Measurements from ENCODE around the gene PPP1R8. TPM values are rescaled to one million over a fixed set of nuclear protein-coding genes. Genes with fewer than 3 reads are reported as not detected.

Gene PPP1R8
- total and polyA plus RNA-seq, 9 of the 15 experiments (the other 6 are each of a cell fraction or from before 2014, with no cell fraction given) = 16.2 to 107 (median 75.3) TPM

DNA sequence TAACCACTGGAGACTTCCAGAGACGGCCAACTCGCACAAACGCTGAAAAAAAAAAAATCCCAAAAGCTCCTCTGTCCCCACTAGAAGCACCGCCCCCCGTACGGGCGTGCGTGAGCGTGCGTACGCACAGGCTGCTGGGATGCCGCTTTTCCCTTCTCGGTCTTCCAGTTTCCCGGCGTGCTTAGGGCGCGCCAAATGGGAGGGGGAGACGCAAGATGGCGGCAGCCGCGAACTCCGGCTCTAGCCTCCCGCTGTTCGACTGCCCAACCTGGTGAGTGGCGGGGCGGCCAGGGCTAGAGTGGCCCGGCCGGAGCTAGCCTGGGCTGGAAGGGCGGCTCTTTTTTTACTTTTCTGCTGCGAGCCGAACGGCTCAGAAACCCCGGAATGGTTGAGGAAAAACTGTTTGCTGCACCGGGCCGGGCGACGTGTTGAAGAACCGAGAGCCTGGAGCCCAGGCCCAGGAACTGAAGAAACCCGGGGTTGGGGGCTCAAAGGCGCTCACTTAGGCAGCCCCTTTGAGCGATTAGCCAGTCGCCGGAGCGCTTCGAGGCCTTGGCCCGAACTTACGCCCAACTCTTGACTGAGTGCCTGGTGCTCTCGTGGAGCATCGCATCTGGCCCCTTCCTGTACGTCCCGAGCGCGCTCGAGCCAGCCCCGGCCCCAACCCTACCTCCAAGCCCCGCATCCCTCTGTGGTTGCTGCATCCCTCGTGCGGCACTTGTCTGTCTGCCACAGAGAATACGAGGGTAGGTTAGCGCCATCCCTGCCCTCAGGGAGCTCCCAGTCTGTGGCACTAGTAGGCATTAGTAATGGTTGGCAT lies at the start of gene PPP1R8 (continued):
- TF ChIP-seq CBX3 (IDR thresholded peaks at IDR 0.05; ENCODE audit: borderline replicate concordance in 1 of 2, low read length in 2 of 2) (no peak; a peak in 1 of 3 replicates), ZNF12 (CRISPR knock-in tag; IDR thresholded peaks at IDR 0.05) (no peak), RNF2 (IDR thresholded peaks at IDR 0.05) (peak; percentile 61; the same call in 1 of the 2 replicates), POLR2H (tag; IDR thresholded peaks at IDR 0.05; ENCODE audit: low read depth) (peak; percentile 97), CREBBP (IDR thresholded peaks at IDR 0.05; ENCODE audit: low read depth, low read length) (no peak), ZEB2 (IDR thresholded peaks at IDR 0.05) (no peak), RBM17 (IDR thresholded peaks at IDR 0.05; ENCODE audit: borderline replicate concordance, low read depth, low read length) (no peak), HDAC6 (IDR thresholded peaks at IDR 0.05; ENCODE audit: low read depth, low read length) (no peak), SETDB1 (IDR thresholded peaks at IDR 0.05; ENCODE audit: low read length) (no peak), ATF7 (IDR thresholded peaks at IDR 0.05) (peak; percentile 68), HDGF (IDR thresholded peaks at IDR 0.05) (no peak), ZNF717 (CRISPR knock-in tag; IDR thresholded peaks at IDR 0.05) (no peak), MIER1 (IDR thresholded peaks at IDR 0.05; ENCODE audit: low read depth) (no peak), PTRF (tag; IDR thresholded peaks at IDR 0.05) (no peak), TCF7 (IDR thresholded peaks at IDR 0.05; ENCODE audit: borderline replicate concordance) (no peak), MTF1 (CRISPR knock-in tag; IDR thresholded peaks at IDR 0.05; ENCODE audit: borderline replicate concordance) (no peak), SIN3A (IDR thresholded peaks at IDR 0.05; ENCODE audit: borderline replicate concordance in 2 of 2, control insufficient read depth in 1 of 2, low read depth in 2 of 2, low read length in 2 of 2) (no peak; a peak in 2 of 4 replicates), DACH1 (IDR thresholded peaks at IDR 0.05; ENCODE audit: partially characterized antibody) (no peak)
- TF ChIP-seq, protein P1, sequence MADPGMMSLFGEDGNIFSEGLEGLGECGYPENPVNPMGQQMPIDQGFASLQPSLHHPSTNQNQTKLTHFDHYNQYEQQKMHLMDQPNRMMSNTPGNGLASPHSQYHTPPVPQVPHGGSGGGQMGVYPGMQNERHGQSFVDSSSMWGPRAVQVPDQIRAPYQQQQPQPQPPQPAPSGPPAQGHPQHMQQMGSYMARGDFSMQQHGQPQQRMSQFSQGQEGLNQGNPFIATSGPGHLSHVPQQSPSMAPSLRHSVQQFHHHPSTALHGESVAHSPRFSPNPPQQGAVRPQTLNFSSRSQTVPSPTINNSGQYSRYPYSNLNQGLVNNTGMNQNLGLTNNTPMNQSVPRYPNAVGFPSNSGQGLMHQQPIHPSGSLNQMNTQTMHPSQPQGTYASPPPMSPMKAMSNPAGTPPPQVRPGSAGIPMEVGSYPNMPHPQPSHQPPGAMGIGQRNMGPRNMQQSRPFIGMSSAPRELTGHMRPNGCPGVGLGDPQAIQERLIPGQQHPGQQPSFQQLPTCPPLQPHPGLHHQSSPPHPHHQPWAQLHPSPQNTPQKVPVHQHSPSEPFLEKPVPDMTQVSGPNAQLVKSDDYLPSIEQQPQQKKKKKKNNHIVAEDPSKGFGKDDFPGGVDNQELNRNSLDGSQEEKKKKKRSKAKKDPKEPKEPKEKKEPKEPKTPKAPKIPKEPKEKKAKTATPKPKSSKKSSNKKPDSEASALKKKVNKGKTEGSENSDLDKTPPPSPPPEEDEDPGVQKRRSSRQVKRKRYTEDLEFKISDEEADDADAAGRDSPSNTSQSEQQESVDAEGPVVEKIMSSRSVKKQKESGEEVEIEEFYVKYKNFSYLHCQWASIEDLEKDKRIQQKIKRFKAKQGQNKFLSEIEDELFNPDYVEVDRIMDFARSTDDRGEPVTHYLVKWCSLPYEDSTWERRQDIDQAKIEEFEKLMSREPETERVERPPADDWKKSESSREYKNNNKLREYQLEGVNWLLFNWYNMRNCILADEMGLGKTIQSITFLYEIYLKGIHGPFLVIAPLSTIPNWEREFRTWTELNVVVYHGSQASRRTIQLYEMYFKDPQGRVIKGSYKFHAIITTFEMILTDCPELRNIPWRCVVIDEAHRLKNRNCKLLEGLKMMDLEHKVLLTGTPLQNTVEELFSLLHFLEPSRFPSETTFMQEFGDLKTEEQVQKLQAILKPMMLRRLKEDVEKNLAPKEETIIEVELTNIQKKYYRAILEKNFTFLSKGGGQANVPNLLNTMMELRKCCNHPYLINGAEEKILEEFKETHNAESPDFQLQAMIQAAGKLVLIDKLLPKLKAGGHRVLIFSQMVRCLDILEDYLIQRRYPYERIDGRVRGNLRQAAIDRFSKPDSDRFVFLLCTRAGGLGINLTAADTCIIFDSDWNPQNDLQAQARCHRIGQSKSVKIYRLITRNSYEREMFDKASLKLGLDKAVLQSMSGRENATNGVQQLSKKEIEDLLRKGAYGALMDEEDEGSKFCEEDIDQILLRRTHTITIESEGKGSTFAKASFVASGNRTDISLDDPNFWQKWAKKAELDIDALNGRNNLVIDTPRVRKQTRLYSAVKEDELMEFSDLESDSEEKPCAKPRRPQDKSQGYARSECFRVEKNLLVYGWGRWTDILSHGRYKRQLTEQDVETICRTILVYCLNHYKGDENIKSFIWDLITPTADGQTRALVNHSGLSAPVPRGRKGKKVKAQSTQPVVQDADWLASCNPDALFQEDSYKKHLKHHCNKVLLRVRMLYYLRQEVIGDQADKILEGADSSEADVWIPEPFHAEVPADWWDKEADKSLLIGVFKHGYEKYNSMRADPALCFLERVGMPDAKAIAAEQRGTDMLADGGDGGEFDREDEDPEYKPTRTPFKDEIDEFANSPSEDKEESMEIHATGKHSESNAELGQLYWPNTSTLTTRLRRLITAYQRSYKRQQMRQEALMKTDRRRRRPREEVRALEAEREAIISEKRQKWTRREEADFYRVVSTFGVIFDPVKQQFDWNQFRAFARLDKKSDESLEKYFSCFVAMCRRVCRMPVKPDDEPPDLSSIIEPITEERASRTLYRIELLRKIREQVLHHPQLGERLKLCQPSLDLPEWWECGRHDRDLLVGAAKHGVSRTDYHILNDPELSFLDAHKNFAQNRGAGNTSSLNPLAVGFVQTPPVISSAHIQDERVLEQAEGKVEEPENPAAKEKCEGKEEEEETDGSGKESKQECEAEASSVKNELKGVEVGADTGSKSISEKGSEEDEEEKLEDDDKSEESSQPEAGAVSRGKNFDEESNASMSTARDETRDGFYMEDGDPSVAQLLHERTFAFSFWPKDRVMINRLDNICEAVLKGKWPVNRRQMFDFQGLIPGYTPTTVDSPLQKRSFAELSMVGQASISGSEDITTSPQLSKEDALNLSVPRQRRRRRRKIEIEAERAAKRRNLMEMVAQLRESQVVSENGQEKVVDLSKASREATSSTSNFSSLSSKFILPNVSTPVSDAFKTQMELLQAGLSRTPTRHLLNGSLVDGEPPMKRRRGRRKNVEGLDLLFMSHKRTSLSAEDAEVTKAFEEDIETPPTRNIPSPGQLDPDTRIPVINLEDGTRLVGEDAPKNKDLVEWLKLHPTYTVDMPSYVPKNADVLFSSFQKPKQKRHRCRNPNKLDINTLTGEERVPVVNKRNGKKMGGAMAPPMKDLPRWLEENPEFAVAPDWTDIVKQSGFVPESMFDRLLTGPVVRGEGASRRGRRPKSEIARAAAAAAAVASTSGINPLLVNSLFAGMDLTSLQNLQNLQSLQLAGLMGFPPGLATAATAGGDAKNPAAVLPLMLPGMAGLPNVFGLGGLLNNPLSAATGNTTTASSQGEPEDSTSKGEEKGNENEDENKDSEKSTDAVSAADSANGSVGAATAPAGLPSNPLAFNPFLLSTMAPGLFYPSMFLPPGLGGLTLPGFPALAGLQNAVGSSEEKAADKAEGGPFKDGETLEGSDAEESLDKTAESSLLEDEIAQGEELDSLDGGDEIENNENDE (IDR thresholded peaks at IDR 0.05; ENCODE audit: low read depth, low read length) = no peak

Data from K562 (cell line).